Type B pancreatic cell (in vitro differentiated cells): ENCODE results near the gene SOX18. TPM values are rescaled to one million over a fixed set of nuclear protein-coding genes. Genes with fewer than 3 reads are reported as not detected.

ENCODE experiments used
- DNase-seq: peaks from one replicate; pipeline ENCODE4 v3.0.0; 2021; ENCODE audit warnings: mixed read lengths; ENCODE audit not compliant: unreplicated experiment; ENCODE audit errors: extremely low spot score
- H3K27ac Mint-ChIP-seq: 2 replicates; pipeline ENCODE4 v1.8.0; 2021; ENCODE audit warnings: mild to moderate bottlenecking, mixed read lengths
- H3K27me3 Mint-ChIP-seq: 2 replicates; pipeline ENCODE4 v1.8.0; 2021; ENCODE audit warnings: mixed read lengths
- H3K36me3 Mint-ChIP-seq: 2 replicates; pipeline ENCODE4 v1.8.0; 2021; ENCODE audit warnings: mixed read lengths
- H3K4me1 Mint-ChIP-seq: one replicate; pipeline ENCODE4 v1.8.0; 2021; ENCODE audit warnings: mixed read lengths; ENCODE audit not compliant: unreplicated experiment
- H3K4me3 Mint-ChIP-seq: 2 replicates; pipeline ENCODE4 v1.8.0; 2021; ENCODE audit warnings: mild to moderate bottlenecking, mixed read lengths
- H3K9me3 Mint-ChIP-seq: 2 replicates; pipeline ENCODE4 v1.8.0; 2021; ENCODE audit warnings: mixed read lengths
- CTCF ChIP-seq: fragments of 200-600 bp; sonication (generic); conservative IDR thresholded peaks from 2 replicates; pipeline ENCODE4 v1.5.0; 2021; ENCODE audit warnings: antibody characterized with exemption, mild to moderate bottlenecking
- total RNA-seq: library from RNA; stranded (reverse); gene quantifications from 2 replicates; pipeline ENCODE4 v1.2.1, GENCODE V29; 2021; ENCODE audit warnings: low replicate concordance

Gene SOX18
- total RNA-seq, 1 donor from 2014 or later: 0.72 TPM

- peaks cover 5% of the 10 kb centered on the region for H3K4me1 Mint-ChIP-seq
- no peak for DNase-seq
- H3K36me3 Mint-ChIP-seq: no peaks in the 10 kb centered on the region
- TF ChIP-seq CTCF: no peak
- H3K4me3 Mint-ChIP-seq: peak overlapping the region; percentile 21
- H3K27ac Mint-ChIP-seq: no peak overlapping the region
- peaks cover 74% of the 10 kb centered on the region for H3K27me3 Mint-ChIP-seq
- H3K9me3 Mint-ChIP-seq: no peaks in the 10 kb centered on the region
Observed at GRCh38 chr20:64045346-64046011, 4.0 kb downstream of the SOX18 start.

GRCh38 chr20:64044484-64045247 lies 4.8 kb downstream of the SOX18 start:
- peaks cover 76% of the 10 kb centered on the region for H3K27me3 Mint-ChIP-seq
- peak overlapping the region; percentile 64 for H3K27ac Mint-ChIP-seq
- H3K9me3 Mint-ChIP-seq: no peaks in the 10 kb centered on the region
- H3K4me3 Mint-ChIP-seq: no peak overlapping the region
- no peak for TF ChIP-seq CTCF
- no peaks in the 10 kb centered on the region for H3K36me3 Mint-ChIP-seq
- peaks cover 5% of the 10 kb centered on the region for H3K4me1 Mint-ChIP-seq
- no peak for DNase-seq

GRCh38 chr20:64043768-64044167 lies 5.7 kb downstream of the SOX18 start:
- Mint-ChIP-seq H3K27me3 (peaks cover 78% of the 10 kb centered on the region), H3K4me3 (peak overlapping the region; percentile 67), H3K9me3 (no peaks in the 10 kb centered on the region), H3K36me3 (no peaks in the 10 kb centered on the region), H3K4me1 (peaks cover 5% of the 10 kb centered on the region), H3K27ac (peak overlapping the region; percentile 78)
- DNase-seq: no peak
- no peak for TF ChIP-seq CTCF

GRCh38 chr20:64042054-64042781 lies 7.2 kb downstream of the SOX18 start:
- no peak for TF ChIP-seq CTCF
- Mint-ChIP-seq H3K4me1 (peaks cover 5% of the 10 kb centered on the region), H3K27me3 (peaks cover 78% of the 10 kb centered on the region), H3K9me3 (no peaks in the 10 kb centered on the region), H3K4me3 (peak overlapping the region; percentile 77), H3K27ac (peak overlapping the region; percentile 93), H3K36me3 (no peaks in the 10 kb centered on the region)
- DNase-seq: no peak

GRCh38 chr20:64041781-64042053 lies 7.7 kb downstream of the SOX18 start:
- TF ChIP-seq CTCF: no peak
- Mint-ChIP-seq H3K27ac (peak overlapping the region; percentile 93), H3K9me3 (no peaks in the 10 kb centered on the region), H3K4me3 (peak overlapping the region; percentile 77), H3K27me3 (peaks cover 77% of the 10 kb centered on the region), H3K4me1 (peaks cover 5% of the 10 kb centered on the region), H3K36me3 (no peaks in the 10 kb centered on the region)
- DNase-seq: no peak
